NOMO-1 (cell line): ENCODE results near the gene DHX29.
A peak's percentile ranks its signal among the peaks of the same experiment; 100 is the strongest.

Experiments used
- DNase-seq, 2 experiments: peaks; one replicate each; lab custom pipeline; 2025; ENCODE audit not compliant: unreplicated experiment in 2 of 2; lab: John Stamatoyannopoulos, UW

DHX29 gene

DNA sequence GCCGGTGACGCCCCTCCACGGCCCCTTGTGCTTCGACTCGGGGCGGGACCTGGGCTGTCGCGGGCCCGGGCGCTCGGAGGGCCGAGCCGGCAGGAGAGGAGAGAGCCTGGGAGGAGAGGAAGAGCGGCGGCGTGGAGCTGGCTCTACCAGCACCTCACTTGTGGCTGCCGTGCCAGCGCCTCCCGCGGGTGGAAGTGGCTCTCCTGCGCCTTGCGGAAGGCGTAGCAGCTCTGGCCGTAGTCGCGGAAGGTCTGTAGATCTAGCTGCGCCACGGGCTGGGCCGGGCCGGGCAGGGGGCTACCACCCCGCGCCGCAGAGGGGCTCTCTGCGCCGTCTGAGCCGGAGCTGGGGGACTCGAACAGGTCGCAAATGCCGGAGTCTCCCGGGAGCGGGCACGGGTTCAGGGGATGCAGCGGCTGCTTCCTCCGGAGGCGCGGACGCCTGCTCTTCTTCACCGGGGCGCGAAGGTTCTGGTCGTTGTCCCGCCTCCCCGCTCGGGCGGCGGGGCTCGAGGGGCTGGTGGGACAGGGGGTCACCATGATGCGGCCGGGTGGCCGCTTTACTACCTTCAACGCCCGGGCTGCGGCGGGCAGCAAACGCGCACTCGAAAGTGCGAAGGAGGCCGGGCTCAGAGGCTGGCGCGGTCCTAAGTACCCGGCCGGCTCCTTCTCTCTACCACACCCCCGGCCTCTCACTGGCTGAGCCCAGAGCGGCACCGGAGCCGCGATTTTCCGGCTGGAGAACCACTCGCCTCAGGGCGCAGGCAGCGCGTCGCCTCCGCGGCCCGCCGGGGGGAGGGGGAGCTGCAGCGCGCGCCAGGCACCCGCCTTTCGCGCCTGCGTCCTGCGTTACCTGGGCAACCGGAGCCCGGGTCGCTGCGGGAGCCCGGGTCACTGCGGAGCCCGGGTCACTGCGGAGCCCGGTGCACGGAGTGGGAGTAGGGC, 74.2 kb downstream of the DHX29 start, which contains the start of gene CCNO:
Gene CCNO, minus strand, starts transcription at position 624 of the 944 bp plus-strand sequence. Its CDS starts 85 bp downstream, at position 539.
- peak; percentile 44 to 46 for DNase-seq

DNA sequence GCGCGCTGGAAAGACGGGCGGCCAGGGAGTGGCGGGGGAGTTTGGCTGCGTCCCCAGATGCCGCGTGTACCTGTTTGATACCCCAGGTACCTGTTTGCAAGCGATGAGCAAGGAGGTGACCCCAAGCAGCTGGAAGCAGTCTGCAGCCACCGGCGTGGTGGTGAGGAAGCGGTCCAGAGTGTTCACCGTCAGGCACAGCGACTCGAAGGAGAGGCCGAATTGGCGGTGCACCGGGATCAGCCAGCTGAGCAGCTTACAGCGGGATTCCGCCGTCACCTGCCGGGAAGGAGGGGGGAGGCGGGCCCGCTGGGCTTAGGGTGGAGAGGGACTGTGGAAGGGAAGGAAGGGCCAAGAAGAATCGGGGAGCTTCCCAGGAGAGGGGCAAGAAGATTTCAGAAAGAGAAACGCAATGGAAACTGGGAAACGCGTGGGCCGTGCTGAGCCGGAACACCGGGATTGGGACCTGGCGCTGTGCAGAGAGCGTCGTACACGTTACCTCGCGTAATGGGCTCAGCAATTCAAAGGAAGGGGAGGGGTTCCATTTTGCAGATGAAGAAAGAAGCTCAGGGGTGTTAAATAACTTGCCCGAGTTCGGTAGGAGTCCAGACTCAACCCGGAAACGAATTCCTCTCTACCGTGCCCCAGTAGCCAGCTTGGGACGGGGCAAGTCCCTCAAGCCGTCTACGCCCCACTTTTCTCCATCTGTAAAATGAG, 75.1 kb downstream of the DHX29 start:
- no peak for DNase-seq

DNA sequence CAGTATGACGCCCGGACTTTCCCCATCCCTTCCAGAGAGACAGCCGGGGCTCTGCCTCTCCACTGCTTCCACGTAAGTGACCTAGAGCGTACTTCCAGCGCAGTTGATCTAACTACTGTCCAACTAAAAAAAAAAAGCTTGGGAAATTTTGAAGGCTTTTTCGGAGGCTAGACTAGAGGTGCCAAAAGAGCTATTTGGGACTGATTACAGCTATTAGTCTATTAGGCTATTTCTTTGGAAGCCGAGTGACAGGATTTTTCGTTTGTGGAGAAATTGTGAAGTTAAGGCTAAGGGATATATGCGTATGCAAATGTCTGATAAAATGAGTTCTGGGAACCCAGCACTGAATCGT, 75.6 kb downstream of the DHX29 start:
- DNase-seq, result peak in 1 of 2 experiments; percentile 39

DNA sequence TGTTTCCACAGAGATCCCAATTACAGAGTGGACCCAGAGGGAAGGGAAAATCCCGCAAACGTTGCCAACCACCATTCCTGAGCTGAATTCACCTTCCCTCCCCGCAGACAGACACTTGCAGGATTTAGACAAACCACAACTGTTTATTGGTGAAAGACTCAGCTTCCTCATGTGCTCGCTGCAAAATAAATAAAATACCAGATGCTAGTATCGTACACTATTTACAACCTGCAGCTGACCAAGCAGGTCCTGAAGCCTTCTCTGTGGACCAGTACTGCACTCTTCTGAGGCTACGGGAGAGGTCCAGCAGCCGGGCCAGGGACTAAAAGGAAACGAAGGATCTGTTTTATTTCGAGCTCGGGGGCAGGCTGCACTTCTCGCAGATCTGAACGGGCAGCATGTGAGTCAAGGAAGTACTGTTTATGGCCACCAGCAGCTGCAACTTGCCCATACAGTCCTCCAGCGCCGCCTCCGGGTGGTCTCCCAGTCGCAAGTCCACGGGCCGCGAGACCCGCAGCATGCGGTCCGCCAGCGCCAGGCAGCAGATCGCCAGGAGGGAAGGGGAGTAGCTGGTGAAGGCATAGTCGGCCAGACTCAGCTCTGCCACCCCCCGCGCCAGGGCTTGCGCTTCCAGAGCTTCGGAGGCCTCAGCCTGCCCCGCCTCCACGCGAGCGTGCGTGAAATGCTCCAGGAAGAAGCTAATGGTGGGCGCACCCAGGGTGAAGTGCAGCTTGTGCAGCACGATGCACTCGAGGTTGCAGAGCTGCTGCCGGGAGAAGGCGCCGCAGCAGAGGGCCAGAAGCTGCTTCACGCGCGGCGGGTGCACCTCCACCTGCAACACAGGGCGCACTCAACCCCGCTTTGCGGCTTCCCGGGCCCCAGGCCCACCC, 76.2 kb downstream of the DHX29 start:
- DNase-seq, result peak in 1 of 2 experiments; percentile 39

DNA sequence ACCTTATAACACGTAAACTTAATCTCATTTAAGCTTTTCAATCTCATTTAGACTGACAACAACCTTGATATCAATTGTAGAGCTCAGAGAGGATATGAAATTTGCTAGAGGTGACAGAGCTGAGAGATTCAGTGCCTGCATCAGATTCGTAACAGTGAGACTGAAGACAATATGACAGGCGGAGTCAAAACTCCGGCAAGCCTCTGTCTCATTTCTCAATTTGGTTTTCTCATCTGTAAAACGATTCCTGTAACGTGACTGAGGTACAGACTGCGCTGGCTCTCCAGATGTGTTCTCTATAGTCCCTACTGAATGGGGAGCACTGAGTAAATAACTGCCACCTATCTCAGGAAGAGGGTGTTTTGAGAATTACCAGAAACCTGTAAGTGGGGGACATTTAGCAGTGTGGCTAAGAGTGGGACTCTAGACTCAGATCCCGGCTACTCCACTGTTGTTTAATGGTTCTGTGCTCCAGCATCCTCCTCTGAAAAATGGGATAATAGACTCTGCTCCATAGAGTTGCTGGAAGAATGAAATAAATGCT, 77.3 kb downstream of the DHX29 start:
- no peak for DNase-seq

DNA sequence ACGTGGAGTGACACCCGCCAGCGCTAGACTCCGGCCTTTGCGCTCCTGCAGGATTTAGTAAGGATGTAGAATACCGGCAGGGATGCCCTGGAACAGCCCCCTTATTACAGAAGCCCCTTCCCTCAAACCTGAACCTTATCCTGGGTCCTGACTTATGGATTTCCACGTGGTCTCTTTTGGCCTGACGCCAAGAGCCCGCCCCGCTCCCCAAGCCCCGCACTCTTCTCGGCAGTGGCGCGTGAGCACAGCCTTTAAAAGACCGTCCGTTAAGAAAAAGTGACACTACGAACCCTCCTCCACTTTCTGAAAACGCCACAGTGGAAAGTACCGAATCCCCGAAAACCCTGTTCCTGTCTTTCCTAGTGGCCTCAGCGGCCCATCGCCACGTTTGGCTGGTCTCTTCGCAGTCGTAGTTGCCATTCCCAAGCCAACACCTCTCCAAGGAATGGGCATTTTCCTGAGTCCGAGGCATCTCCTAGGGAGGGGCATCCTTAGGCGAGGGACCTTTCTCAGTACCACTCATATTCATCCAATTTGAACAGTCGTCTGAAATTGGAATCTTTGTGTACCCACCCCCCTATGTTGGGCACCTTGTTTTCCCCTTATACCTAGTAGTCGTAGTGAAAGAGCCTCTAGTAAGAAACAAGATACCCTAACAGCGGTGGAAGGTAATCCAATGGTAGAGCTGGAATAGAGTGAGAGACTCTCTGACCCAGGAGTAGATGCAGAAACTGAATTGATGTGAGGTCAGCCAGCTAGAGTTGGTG, 79.6 kb downstream of the DHX29 start:
- DNase-seq, result no peak

DNA sequence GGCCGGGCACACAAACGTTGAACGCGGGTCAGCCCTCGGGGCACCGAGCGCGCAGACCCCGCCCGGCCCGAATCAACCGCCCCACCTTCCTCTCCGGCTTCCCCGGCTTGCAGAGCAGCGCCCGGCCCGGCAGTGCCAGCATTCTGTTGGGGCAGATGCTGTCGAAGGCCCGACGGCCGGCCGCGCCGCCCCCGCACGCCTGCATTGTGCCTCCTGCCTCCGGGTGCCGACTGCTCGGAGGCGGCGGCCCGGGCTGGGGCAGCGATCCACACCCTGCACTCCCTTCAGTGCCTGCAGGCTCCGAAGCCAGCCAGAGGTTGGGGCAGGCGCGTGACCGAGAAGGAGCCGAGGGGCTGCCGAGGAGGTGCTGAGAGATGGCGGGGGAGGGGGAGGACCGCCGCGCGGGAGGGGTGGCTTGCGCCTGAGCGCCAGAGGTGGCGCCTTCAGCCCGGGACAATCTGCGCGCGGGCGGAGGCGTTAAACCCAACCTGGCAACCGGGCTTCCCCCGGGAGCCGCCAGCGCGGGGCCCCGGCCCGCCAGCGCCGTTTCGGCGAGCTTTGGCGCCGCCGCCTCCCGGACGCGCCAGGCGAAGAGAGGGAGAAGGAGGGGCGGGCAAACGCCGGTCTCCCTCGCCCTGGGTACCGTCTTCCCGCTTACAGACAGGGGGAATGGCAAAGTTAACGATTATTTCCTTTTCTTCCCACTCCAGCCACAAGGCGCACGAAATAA, 80.4 kb downstream of the DHX29 start, which contains the start of gene MCIDAS:
Gene MCIDAS, minus strand, starts transcription at position 382 of the 730 bp plus-strand sequence. Its CDS starts 177 bp downstream, at position 205.
- DNase-seq, result peak in 1 of 2 experiments; percentile 22

DNA sequence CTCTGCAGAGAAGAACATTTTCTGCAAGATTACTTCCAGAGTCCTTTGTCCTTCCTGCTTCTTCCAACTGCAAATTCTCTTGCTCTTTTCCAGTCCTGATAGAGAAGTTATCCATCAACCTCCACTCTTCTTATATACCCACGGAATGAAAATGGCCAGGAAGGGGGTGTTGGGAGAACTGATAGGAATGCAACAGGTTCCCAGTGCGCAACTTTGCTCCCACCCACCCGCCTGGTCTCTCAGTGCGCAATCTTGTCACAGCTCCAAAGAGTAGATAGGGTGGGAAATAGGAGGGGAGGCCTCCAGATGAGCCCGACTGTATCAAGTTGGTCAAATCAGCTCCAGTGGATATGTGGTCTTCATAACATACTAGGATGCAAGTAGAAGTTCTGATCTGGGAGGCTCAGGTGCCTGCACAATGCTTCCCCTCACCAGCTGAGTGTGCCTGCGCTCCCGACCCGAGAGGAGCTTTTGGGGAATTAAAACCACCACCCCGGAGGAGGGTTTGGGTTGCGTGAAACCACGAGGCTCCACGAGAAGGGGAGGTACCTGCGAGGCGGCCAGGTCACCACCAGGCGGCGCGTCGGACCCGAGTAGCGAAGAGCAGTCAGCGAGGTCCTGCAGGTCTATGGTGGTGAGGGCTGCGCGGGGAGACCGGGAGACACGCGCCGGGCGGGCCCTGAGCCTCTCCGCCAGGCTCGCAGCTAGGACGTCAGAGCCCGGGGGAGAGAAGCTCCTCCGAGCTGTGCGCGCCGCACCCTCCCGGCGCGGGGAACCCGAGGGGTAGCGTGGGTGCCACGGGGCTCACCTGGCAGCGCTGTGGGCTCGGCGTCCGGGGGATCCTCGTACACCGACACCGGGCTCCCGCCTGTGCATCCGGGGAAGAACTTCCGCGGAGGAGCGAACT, 81.2 kb downstream of the DHX29 start:
- DNase-seq, result peak; percentile 22 to 45

DNA sequence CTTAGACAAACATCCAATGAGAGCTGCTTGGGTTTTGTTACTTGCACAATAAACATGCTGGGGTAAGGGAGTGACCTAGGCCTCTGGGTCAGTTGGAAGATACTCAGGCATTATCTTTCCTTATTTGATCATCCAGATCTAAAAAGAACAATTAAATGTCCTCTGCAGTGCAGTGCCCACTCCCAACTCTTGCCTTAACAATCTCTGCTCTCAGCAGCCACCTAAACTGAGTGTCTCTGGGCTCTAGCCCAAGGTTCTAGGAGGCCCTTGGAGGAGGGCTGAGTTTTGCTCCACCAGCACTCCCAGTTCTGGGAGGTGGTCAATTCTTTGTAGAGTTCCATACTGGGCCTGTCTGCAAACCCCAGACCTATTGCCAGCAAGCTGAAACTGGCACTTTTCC, 82.1 kb downstream of the DHX29 start:
- DNase-seq, result no peak

DNA sequence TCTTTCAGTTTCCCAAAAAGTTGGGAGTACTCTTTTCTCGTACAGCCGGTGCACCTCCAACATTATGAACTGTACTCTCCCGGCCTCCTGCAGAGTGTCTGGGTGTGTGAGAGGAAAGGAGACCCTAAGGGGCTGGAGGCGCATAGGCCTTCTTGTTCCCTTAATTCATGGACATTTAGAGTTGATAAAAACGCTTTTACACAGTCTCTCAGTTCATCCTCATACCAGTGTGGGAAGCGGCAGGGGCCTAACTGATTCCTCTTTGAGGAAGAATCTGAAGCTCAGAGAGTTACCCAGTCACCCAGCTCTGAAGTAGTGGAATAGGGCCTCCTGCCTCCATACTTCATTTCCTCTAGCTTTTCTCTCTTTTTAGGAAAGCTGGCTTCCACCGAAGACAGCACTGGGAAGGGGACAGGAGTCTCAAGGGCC, 83.7 kb downstream of the DHX29 start:
- DNase-seq, result no peak

DNA sequence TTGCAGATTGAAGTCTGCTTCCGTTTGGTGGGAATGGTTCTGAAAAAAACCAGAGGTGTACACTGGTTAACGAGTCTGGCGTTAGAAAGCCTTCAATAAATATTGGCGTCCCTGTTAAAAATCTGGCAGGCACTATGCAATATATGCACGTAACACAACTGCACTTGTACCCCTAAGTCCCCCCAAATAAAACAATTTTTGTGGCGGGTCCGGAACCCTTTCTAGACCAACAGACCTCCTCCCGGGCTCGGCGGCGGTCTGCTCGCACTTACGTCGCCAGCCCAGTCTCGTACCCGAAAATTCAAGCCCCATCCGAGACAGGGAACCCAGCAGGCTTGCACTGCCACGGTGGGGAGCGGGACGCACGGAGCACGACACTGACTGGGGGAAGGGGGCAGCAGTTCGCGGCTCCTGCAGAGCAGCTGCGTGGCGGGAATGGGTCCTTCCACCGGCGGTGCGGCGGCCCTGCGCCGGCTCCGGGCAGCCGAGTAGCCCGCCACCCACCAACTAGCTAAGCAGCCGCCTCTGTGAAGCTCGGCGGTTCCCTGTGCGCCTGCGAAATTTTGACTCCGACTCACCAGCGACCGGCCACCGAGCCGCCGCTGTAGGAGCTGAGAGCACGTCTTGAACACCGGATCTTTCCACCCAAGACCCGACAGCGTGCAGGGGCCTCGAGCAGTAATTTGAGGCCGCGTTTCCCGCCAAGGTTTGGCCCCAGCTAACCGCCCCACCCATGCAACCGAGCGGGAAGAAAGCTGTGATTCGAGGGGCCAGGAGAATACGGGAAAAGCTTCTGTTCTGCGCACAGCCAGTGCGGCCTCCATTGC, 84.3 kb downstream of the DHX29 start:
- DNase-seq, result no peak

DNA sequence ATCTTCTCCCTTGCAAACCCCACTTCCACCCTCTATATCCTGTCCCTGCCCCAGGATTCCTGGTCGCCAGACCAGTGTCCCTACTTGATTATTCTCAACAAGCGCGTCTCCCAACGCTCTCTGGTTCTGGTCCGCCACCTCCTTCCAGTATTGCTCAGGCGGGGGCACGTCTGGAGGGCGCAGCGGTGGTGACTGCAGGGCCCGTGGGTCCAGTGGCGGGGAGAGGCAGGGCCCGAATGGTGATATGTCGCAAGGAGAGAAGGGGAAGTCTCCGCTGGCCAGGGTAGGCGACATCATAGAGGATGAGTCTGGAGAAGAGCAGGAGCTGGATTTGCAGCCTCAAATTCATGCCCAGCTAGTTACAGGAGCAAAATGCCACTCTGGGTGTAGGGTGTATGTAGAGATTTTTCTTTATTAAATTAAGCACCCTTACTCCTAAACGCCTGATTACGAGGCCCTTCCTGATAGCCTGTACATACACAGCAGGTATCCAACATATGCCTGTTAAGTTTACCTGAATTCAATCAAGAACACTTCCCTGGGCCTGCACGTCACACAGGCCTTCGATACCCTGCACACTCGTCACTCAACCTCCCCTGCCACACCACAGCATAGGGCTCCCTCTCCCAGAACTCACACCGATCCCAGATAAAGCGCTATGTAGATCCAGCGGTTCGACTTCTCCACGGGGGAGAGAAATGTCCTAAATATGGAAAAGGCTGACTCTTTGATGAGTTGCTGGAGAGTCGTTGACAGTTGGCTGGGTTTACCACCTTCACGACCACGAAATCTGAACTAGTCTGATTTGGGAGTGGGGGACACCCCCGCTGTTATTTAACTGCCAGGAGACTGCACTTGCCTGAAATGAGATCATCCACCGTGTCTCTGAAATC, 85.2 kb downstream of the DHX29 start:
- DNase-seq, result peak in 1 of 2 experiments; percentile 32

DNA sequence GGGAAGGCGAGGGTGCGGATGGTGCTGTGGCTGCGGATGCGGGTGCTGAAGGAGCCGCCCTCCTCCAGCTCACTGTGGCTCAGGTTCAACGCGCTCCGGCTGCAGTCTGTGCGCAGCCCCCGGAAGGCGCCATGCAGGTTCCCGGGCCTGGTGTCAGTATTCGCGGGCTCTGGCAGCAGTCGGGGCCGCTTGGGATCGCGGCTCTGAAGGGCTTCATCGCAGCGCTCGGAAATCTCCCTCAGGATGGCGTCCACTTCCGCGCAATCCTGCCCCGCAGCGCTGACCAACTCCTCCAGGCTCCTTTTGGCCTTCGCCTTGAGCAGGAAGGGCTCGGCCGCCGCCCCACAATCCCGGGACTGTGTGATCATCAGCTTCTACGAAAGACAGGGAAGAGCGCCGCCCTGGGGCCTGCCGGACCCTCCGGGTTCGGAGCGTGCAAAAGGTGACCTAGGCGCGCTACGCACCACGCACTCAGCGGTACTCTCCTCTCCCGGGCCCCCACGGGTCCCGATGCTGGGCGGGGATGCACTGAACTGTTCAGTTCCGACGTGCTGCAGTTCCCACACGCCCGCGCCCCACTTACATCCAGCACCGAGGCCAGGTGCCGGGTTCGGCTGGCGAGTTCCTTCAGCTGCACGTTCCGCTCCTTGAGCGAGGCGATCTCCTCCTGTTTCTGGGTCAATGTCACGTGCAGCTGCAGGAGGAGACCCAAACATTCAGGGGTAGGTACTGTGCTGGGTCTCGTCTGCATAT, 86.9 kb downstream of the DHX29 start:
- no peak for DNase-seq

DNA sequence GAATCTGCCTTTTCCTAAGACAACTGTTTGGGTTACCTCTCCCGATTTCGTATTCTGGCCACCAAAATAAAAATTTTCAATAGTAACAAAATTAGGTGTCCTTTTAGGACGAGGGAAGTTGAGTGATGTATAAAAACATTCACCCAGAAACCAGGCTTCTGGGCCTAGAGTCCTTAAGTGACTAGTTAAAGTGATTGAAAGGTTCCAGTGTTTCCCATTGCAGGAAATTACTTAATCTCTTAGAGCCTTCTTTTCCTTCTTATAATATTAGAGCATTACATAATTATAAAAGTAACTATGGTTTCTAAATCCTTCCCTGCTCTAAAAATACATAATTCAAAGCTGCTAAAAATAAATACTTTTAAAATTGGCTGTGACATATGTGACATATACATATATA, 87.7 kb downstream of the DHX29 start:
- no peak for DNase-seq

DNA sequence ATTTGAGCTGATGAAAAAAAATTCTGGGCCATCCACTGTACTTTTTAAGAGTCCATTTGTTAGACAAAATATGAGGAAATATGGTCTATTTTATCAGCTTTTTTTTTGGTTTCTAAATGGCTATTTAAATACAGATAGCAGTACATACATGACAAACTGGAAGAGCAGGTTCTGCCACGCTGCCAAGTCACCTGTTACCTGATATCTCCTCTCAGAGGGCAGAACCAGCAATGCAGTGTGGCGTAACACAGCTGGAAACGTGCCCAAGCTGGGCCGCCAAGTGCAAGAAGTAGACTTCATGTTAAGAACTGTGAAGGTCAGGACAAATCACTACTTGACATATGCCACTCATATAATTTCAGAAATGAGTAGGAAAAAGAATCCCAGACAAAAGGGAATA, 88.5 kb downstream of the DHX29 start:
- DNase-seq, result no peak
